Panc1 (cell line): ENCODE measurements around the gene UBA1. TPM values are rescaled to one million over a fixed set of nuclear protein-coding genes. Genes with fewer than 3 reads are reported as not detected.

ENCODE experiments used
- ATAC-seq: fragments of 200-7000 bp; cut with Tn5 transposase; 2 replicates; pipeline ENCODE4 v1.9.1; 2020; ENCODE audit warnings: mild to moderate bottlenecking, moderate library complexity
- BruUV-seq: library from RNA; stranded (reverse); fragments of 400-500 nt; replicated peaks from 2 replicates; lab custom pipeline; 2021; lab: Mats Ljungman, UMichigan
- CTCF ChIA-PET: fragments of 300-600 bp; sonication (Branson Sonifier 250); formaldehyde crosslinking; loops from one replicate; lab custom pipeline; 2022; ENCODE audit warnings: antibody characterized with exemption; lab: Charles Lee
- POLR2A ChIA-PET: fragments of 300-600 bp; sonication (Branson Sonifier 250); formaldehyde crosslinking; loops from one replicate; lab custom pipeline; 2022; ENCODE audit warnings: antibody characterized with exemption; lab: Charles Lee
- DNase-seq: peaks from one replicate; pipeline ENCODE4 v3.0.0-alpha.2; 2010; ENCODE audit warnings: low read depth, low spot score
- H3K27ac ChIP-seq: 2 replicates; pipeline ENCODE4 v1.5.1; 2011; ENCODE audit warnings: mild to moderate bottlenecking, low read length, inconsistent platforms
- H3K27me3 ChIP-seq: fragments of 200-500 bp; sonication (Bioruptor generic); 2 replicates; pipeline ENCODE4 v1.6.0; 2014; ENCODE audit warnings: low read length, inconsistent platforms; ENCODE audit not compliant: control insufficient read depth, insufficient read depth
- H3K36me3 ChIP-seq: fragments of 200-500 bp; sonication (Bioruptor generic); 2 replicates; pipeline ENCODE4 v1.5.1; 2014; ENCODE audit warnings: inconsistent platforms, mild to moderate bottlenecking, low read length, moderate library complexity; ENCODE audit not compliant: control insufficient read depth, insufficient read depth
- H3K4me1 ChIP-seq: 2 replicates; pipeline ENCODE4 v1.5.1; 2011; ENCODE audit warnings: inconsistent platforms, mild to moderate bottlenecking, low read length, moderate library complexity; ENCODE audit not compliant: control insufficient read depth, insufficient read depth
- H3K4me3 ChIP-seq, 2 experiments: 2 replicates each; pipeline ENCODE4 v1.5.1; 2011 to 2012; ENCODE audit warnings: low read depth in 2 of 2, low read length in 2 of 2, mild to moderate bottlenecking in 2 of 2, inconsistent platforms in 1 of 2, moderate library complexity in 1 of 2
- H3K9me3 ChIP-seq: fragments of 200-500 bp; sonication (Bioruptor generic); 2 replicates; pipeline ENCODE4 v1.5.1; 2014; ENCODE audit warnings: low read depth, mild to moderate bottlenecking, inconsistent platforms, low read length, moderate library complexity; ENCODE audit not compliant: control insufficient read depth, insufficient read depth
- CTCF ChIP-seq: fragments of 450-650 bp; IDR thresholded peaks from 2 replicates; pipeline ENCODE4 v1.5.1; 2017; ENCODE audit warnings: mild to moderate bottlenecking
- POLR2AphosphoS5 ChIP-seq: IDR thresholded peaks from 2 replicates; pipeline ENCODE4 v1.6.1; 2012; ENCODE audit warnings: mild to moderate bottlenecking, low read depth, low read length, moderate library complexity
- REST ChIP-seq, 2 experiments: IDR thresholded peaks; 2 replicates each; pipeline ENCODE4 v1.6.1; 2011 to 2012; ENCODE audit warnings: low read depth in 2 of 2, control low read depth in 1 of 2, low read length in 1 of 2, mild to moderate bottlenecking in 1 of 2, moderate library complexity in 1 of 2; ENCODE audit not compliant: insufficient read depth in 1 of 2
- SIN3A ChIP-seq: IDR thresholded peaks from 2 replicates; pipeline ENCODE4 v1.6.1; 2012; ENCODE audit warnings: low read depth, mild to moderate bottlenecking, low read length, moderate library complexity, borderline replicate concordance; ENCODE audit not compliant: insufficient read depth
- TCF7L2 ChIP-seq: IDR thresholded peaks from 2 replicates; pipeline ENCODE4 v1.6.1; 2011; ENCODE audit warnings: mild to moderate bottlenecking, low read depth, low read length, inconsistent platforms
- in situ Hi-C: cut with HindIII; loops from 2 replicates; pipeline ENCODE4 v1.10.0; 2016; ENCODE audit warnings: low sequenced_read_pairs, low pct_unique_long_range_greater_than_20kb
- intact Hi-C: fragments of 100-400 bp; cut with micrococcal nuclease; formaldehyde crosslinking; loops from one replicate; pipeline ENCODE4 v1.10.0; 2022; ENCODE audit not compliant: unreplicated experiment
- total RNA-seq: library from RNA; stranded (reverse); gene quantifications from one replicate; pipeline ENCODE4 v1.2.1, GENCODE V29; 2021; ENCODE audit not compliant: unreplicated experiment

The UBA1 gene
- total RNA-seq, 1 experiment from 2014 or later, result 302 TPM

DNA sequence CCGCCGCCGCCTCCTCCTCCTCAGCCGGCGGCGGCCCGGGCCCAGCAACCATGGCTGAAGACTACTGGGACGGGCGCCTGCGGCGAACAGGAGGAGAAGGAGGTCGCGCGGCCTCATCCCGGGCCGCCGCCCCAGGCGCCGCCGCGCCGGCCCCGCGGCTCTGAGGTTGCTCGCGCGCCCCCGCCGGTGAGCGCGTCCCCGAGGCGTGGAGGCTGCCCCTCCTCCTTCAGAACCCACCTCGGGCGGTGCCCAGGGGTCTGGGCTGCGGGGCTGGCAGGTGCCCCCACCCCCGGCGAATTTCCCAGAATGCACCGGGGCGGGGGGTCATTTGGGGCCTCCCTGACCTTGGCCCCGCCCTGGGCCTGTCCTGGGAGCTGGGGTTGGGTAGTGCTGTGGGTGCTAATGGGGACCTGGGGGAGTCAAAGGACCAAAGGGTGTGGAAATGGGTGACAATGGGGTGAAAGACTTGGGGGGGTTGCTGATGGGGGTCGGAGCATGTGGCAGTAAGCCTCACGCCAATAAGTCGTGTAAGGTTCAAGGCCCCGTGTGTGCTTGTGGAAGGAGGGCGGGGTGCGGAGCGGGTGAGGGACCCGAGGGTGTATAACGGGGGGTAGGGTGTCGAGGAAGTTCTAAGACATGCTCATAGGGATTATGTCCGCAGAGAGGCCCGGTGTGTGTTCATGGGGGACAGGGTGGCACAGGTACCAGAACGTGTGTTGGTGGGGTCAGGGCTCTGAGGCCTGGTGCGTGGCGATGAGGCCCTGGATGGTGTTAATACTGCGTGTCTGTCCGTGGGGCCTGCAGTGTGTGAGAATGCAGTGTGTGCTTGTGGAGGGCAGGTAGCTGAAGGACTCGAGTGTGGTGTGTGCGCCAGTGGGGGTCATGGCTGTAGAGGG is 25.5 kb downstream of the UBA1 start:
- Histone ChIP-seq H3K4me1 (peaks cover 22% of the 10 kb centered on the region), H3K9me3 (no peaks in the 10 kb centered on the region), H3K27me3 (no peaks in the 10 kb centered on the region), H3K4me3 (peak overlapping the region; percentile 89 to 90), H3K36me3 (no peaks in the 10 kb centered on the region; the same call in 1 of the 2 replicates), H3K27ac (peak overlapping the region; percentile 98)
- ChIA-PET POLR2A (interaction anchor here (0.6 kb wide), 1 partner anchor 303 kb away, joined by 3 read pairs; no protein-coding TSS in a partner anchor), CTCF (no interaction called here)
- BruUV-seq, result no TSS peak
- ATAC-seq, result no peak
- in situ Hi-C loops (no loop called here), intact Hi-C loops (no loop called here)
- no peak for TF ChIP-seq TCF7L2
- no peak for TF ChIP-seq REST (IDR thresholded peaks at IDR 0.05; ENCODE audit: insufficient read depth in 1 of 2, low read depth in 2 of 2, low read length in 1 of 2)
- no peak for TF ChIP-seq POLR2AphosphoS5
- no peak for TF ChIP-seq CTCF
- no peak for TF ChIP-seq SIN3A
- DNase-seq, result no peak

GRCh38 chrX:47221756-47222155 is 28.1 kb downstream of the UBA1 start:
- Histone ChIP-seq H3K4me3 (no peak overlapping the region), H3K27ac (no peak overlapping the region), H3K27me3 (no peaks in the 10 kb centered on the region), H3K36me3 (peaks cover 17% of the 10 kb centered on the region), H3K4me1 (peaks cover 13% of the 10 kb centered on the region), H3K9me3 (no peaks in the 10 kb centered on the region)
- in situ Hi-C loops (no loop called here), intact Hi-C loops (no loop called here)
- no peak for DNase-seq
- TF ChIP-seq SIN3A (no peak), TCF7L2 (no peak), POLR2AphosphoS5 (no peak), CTCF (no peak), REST (IDR thresholded peaks at IDR 0.05; ENCODE audit: insufficient read depth in 1 of 2, low read depth in 2 of 2, low read length in 1 of 2) (no peak)
- POLR2A ChIA-PET, result no interaction called here
- CTCF ChIA-PET, result no interaction called here
- no TSS peak for BruUV-seq
- no peak for ATAC-seq
